HTR-8/SVneo (cell line): Measurements from ENCODE around the gene PSMB2.

ENCODE experiments used
- DNase-seq: peaks from one replicate; pipeline ENCODE4 v3.0.0; 2011; ENCODE audit warnings: low spot score, mixed read lengths; ENCODE audit not compliant: insufficient read length
- FAIRE-seq: peaks from 2 replicates; lab custom pipeline; 2011; peaks lifted over from hg19 to GRCh38; lab: Jason Lieb, UNC

Gene PSMB2

DNA sequence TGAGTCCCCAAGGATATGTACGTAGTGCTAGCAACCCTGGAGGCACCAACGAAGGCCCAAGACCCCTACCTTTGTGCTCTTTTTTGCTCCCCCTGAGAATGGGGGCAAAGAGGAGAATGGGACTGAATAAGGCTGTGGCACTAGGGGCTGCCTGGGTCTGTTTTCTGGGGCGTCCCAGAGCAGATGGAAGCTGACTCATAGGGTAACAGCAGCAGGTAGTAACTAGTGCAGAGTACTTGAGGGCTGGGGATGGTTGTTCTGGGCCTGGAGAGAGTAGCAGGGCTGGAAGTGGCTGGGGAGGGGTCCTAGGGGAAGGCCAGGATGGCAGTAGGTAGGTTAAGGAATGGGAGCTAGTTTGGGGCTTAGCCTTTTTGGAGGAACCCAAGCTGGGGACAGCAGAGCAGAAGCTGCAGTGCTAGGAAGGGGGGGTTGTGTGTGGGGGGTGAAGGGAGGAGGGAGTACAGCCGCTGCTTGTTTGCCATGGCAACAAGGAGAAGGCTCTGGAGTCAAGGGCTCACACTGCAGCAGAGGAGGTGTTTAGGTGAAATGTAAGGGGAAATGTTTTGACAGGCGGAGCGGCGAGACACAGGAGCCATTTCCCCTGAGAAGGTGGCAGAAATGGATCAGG, 81.9 kb downstream of the PSMB2 start:
- no peak for FAIRE-seq
- DNase-seq = no peak

DNA sequence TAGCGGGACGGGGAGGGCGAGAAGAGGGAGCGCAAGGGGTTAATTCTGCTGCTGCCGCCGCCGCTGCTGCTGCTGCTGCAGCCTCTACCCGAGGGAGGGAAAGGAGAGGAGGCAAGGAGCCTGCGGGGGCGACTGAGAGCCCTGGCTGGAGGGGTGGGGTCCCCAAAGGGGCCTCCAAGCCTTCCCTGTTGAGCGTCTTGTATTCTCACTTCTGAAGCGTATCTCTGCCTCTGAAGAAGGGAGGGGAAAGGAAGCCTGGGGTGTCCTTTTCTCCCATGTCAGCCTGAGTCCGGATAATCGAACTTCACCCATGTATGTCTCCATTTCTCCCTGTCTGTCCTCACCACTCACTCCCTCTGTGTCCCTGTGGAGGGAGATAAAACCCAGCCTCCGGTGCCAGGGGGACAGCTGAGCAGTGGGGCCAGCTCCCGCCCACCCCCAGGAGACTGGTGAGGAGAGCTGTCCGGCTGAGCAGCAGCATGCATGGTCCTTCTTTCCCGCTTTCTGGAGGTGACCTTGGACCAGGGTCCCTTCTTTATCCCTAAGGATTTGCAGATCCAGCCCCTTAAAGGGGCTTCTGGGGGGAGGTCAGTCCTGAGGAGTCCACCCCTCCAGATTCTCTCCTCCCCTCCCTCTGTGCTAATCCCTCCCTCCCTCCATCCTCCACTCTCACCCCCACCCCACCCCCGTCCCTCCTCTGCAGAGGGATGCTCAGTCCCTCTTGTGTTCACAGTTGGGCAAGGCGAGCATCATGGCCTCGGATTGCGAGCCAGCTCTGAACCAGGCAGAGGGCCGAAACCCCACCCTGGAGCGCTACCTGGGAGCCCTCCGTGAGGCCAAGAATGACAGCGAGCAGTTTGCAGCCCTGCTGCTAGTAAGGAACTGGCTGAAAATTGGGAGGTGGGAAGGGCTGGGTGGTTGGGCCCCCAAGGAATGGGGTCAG, 82.7 kb downstream of the PSMB2 start:
- no peak for FAIRE-seq
- no peak for DNase-seq

DNA sequence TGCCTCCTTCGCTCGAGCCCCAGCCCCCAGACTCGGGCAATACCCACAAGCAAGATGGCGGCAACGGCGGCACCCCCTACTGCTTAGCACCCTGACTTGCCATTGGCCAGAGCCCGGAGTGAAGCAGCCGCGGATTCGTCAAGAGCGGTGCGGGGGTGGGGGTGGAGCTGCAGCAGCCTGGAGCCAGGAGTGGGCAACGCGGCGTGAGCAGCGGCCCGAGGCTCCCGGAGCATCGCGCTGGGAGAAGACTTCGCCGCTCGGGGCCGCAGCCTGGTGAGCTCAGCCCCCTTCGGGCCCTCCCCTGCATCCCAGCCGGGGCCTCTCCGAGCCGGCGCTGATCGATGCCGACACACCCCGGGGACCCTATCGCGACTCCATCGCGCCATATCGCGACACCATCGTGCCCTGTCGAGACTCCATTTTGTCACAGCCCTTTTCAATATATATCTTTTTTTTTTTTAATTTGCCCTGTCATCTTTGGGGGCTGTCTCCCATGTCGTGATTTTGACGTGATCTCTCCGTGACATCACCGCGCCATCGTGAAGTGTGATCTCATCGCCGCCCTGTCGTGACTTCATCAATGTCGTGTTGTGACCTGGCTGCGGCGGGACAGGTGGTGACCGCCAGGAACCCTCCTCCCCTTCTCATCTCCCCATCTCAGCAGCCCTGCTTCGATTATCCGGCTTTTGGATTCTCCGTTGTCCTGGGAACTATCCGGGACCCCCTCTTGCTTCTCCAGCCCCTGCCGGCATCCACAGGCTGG, 83.5 kb downstream of the PSMB2 start, which contains the start of gene NCDN:
NCDN (plus strand) TSS at position 189 of the 763 bp plus-strand sequence; CDS start at position 581, 392 bp downstream.
- DNase-seq = peak; percentile 94
- peak; percentile 95 for FAIRE-seq

DNA sequence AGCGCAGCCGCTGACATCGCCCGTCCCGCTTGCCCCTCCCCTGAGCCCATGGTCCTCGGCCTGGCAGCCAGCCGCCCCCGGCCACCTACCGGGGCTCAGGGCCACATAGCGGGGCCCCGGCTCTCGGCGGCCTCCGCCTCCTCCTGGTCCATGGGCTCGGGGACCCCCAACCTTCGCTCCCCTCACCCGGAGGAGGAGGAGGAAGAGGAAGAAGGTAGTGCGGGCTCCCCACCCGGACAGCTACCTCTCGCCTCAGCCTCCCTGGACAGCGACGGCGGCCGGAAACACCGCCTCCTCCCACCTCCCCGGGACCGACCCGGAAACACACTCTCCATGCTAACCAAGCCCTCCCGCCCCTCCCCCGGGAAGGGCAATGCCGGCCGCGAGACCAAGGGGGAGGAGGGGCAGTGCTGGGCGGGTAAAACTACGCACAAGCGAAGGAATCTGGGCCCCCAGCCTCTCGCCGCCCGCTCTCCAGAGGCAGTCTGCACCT, 84.2 kb downstream of the PSMB2 start, which contains the start of gene KIAA0319L:
KIAA0319L (minus strand) TSS at position 286 of the 493 bp plus-strand sequence. CDS start 2,912 bp downstream, outside the sequence.
- FAIRE-seq (no peak), DNase-seq (peak; percentile 85)

DNA sequence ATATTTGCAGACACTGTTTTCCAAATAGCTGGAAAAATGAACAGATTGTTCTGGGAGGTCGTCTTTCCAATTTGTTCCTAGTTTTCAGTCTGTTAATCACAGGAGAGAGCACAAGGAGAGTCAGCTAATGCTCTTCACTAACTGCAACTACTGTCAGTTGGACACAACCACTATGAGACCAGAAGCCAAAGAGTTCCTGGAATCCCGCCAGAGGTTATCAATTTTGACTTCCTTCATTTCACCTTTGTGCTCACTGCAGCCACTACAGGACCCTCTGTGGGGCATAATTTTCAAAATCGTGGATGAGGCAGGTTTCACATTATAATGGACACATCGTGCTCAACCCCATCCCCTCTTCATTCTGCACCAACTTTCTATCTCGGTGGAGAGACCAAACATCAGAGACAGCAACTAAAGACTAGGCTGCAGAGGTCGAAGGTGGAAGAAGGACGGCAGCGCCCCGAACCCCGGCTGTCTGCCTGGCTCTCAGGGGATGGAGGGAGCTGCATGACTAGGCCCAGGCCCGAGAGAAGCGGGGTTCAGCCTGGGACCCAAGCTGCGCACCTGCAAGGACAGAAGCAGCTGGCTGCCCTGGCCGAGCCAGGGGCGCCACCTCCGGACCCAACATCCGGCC, 84.7 kb downstream of the PSMB2 start:
- no peak for FAIRE-seq
- no peak for DNase-seq

DNA sequence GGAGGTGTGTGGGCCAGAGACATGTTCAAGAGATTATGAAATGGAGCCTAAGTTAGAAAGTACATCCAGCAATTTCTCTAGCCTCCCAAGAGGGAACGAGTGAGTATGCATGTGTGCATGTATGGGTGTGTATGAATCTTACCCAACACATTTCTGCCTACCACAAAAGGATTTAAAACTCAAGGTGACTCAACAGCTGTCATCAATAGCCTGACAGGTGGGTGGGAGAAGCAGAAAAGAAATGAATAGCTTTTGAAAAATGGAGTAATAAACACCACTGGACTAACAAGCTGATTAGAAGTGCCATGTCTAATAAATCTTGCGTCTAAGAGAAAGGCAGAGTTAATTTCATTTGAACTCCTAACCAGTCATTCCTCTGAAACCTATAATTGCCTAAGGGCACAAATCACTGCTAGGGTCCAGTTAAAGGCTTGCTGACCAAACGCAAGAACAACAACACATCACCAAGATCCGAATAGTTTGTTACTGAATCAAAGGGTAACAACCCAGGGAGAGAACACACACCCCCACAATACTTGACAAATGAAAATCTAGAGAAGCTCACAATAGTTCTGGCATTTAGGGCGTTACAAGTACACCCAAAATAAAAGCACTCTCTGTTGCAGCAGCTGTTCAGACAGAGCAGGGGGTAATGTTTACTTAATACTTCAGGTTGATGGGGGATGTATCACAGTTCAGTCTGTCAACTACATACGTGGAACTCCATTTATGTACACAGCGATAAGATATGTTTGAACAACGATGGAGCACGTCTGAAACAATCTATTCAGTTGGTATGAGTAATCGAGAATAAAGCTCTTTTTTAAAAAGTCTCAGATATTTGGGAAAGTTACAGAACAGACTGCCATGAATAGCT, 85.5 kb downstream of the PSMB2 start:
- FAIRE-seq (no peak), DNase-seq (no peak)

DNA sequence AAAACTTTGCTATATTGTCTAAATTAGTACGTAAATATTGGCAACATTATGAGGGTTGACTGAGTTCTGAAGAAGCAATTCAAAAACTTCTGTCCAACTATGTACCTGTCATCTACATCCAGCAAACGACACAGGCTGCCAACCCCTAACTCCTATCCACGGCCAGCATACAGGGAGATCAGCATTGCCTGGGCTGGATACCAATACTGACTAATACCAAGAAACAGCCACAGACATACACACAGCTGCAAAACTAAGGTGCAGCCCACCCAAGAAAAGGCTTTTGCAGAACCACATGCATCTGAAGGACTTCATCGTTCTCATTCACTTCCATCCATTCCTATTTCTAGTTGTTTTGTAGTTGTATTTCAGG, 86.1 kb downstream of the PSMB2 start:
- DNase-seq (no peak), FAIRE-seq (no peak)

DNA sequence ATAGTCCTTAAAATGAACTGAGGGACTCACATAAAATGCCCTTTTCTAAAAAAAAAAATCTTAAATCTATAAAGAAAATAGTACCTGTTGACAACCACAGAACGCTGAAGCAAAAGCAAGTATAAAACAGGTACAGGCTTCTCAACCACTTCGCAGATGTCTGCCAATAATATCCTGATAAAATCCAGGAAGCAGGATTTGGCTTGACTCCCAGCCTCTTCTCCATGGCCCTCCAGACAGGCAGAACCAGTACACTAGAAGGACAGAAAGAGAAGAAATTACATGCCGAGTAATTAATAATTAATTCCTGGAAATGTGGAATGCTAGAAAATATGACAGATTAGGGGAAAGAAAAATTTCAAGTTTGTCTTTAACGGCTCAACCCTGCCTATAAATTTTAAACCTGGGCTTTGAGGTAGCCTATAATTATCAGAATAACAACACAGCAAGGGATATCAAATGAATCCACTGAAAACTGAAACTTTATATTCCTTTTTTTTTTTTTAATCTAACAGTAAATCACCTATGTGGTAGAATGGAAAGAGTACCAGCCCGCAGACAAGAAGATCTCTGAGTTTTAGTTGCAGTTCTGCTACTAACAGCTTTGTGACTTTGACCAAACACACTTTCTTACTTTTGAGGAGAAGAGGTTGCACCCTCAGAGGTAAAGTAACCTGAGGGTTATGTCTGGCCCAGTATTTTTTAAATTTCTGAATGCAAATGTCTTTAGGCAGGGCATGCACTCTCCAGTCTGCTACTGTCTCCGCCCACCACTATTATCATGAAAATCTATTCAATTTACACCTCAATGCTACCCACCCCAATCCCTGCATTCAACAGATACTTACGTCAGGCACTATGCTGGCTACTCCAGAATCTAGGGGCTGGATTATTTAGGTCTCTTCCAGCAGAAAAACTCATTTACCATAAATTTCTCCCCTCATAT, 86.8 kb downstream of the PSMB2 start:
- FAIRE-seq (no peak), DNase-seq (no peak)

DNA sequence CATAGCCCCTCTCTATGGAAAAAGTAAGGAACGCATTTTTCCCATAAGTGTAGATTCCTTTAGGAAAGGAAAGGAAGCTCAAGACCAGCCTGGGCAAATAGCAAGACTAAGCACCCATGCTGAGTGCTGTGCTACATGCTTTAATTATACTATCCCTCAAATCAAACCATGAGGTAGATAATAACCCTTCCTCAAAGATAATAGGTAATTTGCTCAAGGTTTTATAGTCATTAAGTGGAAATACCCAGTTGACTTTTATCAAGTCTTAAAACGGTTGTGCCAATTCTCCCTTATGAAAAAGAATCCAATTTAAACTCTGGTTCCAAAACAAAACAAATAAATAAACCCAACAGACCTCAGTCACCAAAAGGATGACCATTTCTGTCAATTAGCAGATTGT, 87.5 kb downstream of the PSMB2 start:
- no peak for FAIRE-seq
- no peak for DNase-seq
